Spleen (tissue), 7 donors: ENCODE measurements around the gene CCDC38.

ENCODE experiments used
- CTCF ChIP-seq, 11 experiments: fragments of 200-600 bp in 7 of 11; fragments of 450-650 bp in 4 of 11; sonication (generic) in 4 of 11; IDR thresholded peaks in 8 of 11; conservative IDR thresholded peaks in 3 of 11; 1 replicate in 7 of 11; 2 replicates in 4 of 11; pipeline versions ENCODE4 v1.4.0 to v1.8.0; 2016 to 2021; ENCODE audit warnings: antibody characterized with exemption in 11 of 11, inconsistent platforms in 4 of 11, mild to moderate bottlenecking in 1 of 11
- POLR2A ChIP-seq, 3 donors: fragments of 450-650 bp; IDR thresholded peaks; one replicate each; pipeline ENCODE4 v1.5.1; 2017; ENCODE audit warnings: antibody characterized with exemption in 3 of 3, mild to moderate bottlenecking in 1 of 3
- donor health status: DM: no; HTN: no; CAD: no; lungs with moderate emphysema.
- donor health status: DM: no; HTN: no; CAD: no.
- donor health status: DM: no; HTN: no; CAD: no.

- TF ChIP-seq POLR2A (IDR thresholded peaks at IDR 0.05) (no peak), CTCF (IDR thresholded peaks at IDR 0.05 in 8 of 11, conservative IDR thresholded peaks at IDR 0.05 in 3 of 11) (no peak)
These were observed 111.9 kb downstream of the CCDC38 start for GRCh38 chr12:95830335-95831089.
